H9 (cell line): Measurements from ENCODE around the gene CLEC3B. TPM values are rescaled to one million over a fixed set of nuclear protein-coding genes. Genes with fewer than 3 reads are reported as not detected.

Source experiments
- DNase-seq: peaks from one replicate; pipeline ENCODE4 v3.0.0-alpha.2; 2017
- H2AFZ ChIP-seq: one replicate; pipeline ENCODE4 v1.6.1; 2013; ENCODE audit warnings: mild to moderate bottlenecking, low read length, control low read depth, moderate library complexity
- H2AK5ac ChIP-seq: 2 replicates; pipeline ENCODE4 v1.6.1; 2013; ENCODE audit warnings: low read length, control low read depth, mixed read lengths; ENCODE audit not compliant: insufficient read length
- H2BK120ac ChIP-seq: one replicate; pipeline ENCODE4 v1.6.1; 2013; ENCODE audit warnings: low read depth, mild to moderate bottlenecking, low read length, control low read depth, inconsistent platforms; ENCODE audit not compliant: poor library complexity, severe bottlenecking
- H2BK12ac ChIP-seq: 2 replicates; pipeline ENCODE4 v1.6.1; 2013; ENCODE audit warnings: low read length, control low read depth, mixed read lengths, low read depth; ENCODE audit not compliant: insufficient read length
- H2BK15ac ChIP-seq: 2 replicates; pipeline ENCODE4 v1.6.1; 2013; ENCODE audit warnings: low read depth, low read length, control low read depth
- H2BK20ac ChIP-seq: one replicate; pipeline ENCODE4 v1.6.1; 2013; ENCODE audit warnings: low read depth, mild to moderate bottlenecking, low read length, control low read depth, inconsistent platforms; ENCODE audit not compliant: poor library complexity, severe bottlenecking
- H2BK5ac ChIP-seq: 2 replicates; pipeline ENCODE4 v1.6.1; 2013; ENCODE audit warnings: low read length, control low read depth, mixed read lengths; ENCODE audit not compliant: insufficient read length
- H3K14ac ChIP-seq: 2 replicates; pipeline ENCODE4 v1.6.1; 2013; ENCODE audit warnings: low read length, control low read depth; ENCODE audit not compliant: insufficient read depth
- H3K18ac ChIP-seq: 2 replicates; pipeline ENCODE4 v1.6.1; 2013; ENCODE audit warnings: low read depth, mild to moderate bottlenecking, mixed read lengths, low read length, control low read depth; ENCODE audit not compliant: insufficient read length
- H3K23ac ChIP-seq: 2 replicates; pipeline ENCODE4 v1.6.1; 2013; ENCODE audit warnings: low read length, control low read depth, mixed read lengths, low read depth; ENCODE audit not compliant: insufficient read length
- H3K23me2 ChIP-seq: 2 replicates; pipeline ENCODE4 v1.6.1; 2013; ENCODE audit warnings: low read depth, mild to moderate bottlenecking, mixed read lengths, low read length, control low read depth; ENCODE audit not compliant: insufficient read length, poor library complexity, severe bottlenecking
- H3K27ac ChIP-seq: 2 replicates; pipeline ENCODE4 v1.5.1; 2013; ENCODE audit warnings: low read length, control low read depth, mixed read lengths, low read depth; ENCODE audit not compliant: insufficient read length
- H3K27me3 ChIP-seq: 2 replicates; pipeline ENCODE4 v1.6.1; 2013; ENCODE audit warnings: low read length, control low read depth, inconsistent platforms; ENCODE audit not compliant: insufficient read depth
- H3K4ac ChIP-seq: 2 replicates; pipeline ENCODE4 v1.6.1; 2013; ENCODE audit warnings: low read depth, mild to moderate bottlenecking, control low read depth, inconsistent platforms, low read length, moderate library complexity
- H3K4me1 ChIP-seq: 2 replicates; pipeline ENCODE4 v1.6.1; 2013; ENCODE audit warnings: low read length, control low read depth, inconsistent platforms; ENCODE audit not compliant: insufficient read depth
- H3K4me2 ChIP-seq: 2 replicates; pipeline ENCODE4 v1.6.1; 2013; ENCODE audit warnings: low read length, control low read depth, mixed read lengths; ENCODE audit not compliant: insufficient read length, insufficient read depth
- H3K56ac ChIP-seq: 2 replicates; pipeline ENCODE4 v1.6.1; 2013; ENCODE audit warnings: low read depth, mild to moderate bottlenecking, mixed read lengths, low read length, control low read depth; ENCODE audit not compliant: insufficient read length
- H3K79me1 ChIP-seq: 2 replicates; pipeline ENCODE4 v1.6.1; 2013; ENCODE audit warnings: low read depth, mild to moderate bottlenecking, moderate library complexity, low read length, control low read depth, inconsistent platforms; ENCODE audit not compliant: insufficient read depth, poor library complexity, severe bottlenecking
- H3K79me2 ChIP-seq: 2 replicates; pipeline ENCODE4 v1.6.1; 2013; ENCODE audit warnings: low read length, control low read depth, inconsistent platforms; ENCODE audit not compliant: insufficient read depth
- H3K9ac ChIP-seq: 2 replicates; pipeline ENCODE4 v1.6.1; 2013; ENCODE audit warnings: low read length, control low read depth, mixed read lengths; ENCODE audit not compliant: insufficient read length; ENCODE audit errors: extremely low read depth
- H3K9me3 ChIP-seq: one replicate; pipeline ENCODE4 v1.6.1; 2013; ENCODE audit warnings: low read depth, low read length, inconsistent platforms; ENCODE audit not compliant: control insufficient read depth
- H3T11ph ChIP-seq: one replicate; pipeline ENCODE4 v1.6.1; 2013; ENCODE audit warnings: mild to moderate bottlenecking, low read length, control low read depth, inconsistent platforms
- H4K20me1 ChIP-seq: one replicate; pipeline ENCODE4 v1.6.1; 2013; ENCODE audit not compliant: control insufficient read depth, insufficient read length, insufficient read depth
- H4K5ac ChIP-seq: 2 replicates; pipeline ENCODE4 v1.6.1; 2013; ENCODE audit warnings: low read depth, mild to moderate bottlenecking, mixed read lengths, low read length, control low read depth; ENCODE audit not compliant: insufficient read length
- H4K8ac ChIP-seq: replicated peaks from 2 replicates; pipeline ENCODE4 v1.6.1; 2013; ENCODE audit warnings: low read length, control low read depth, mixed read lengths, low read depth; ENCODE audit not compliant: insufficient read length
- H4K91ac ChIP-seq: 2 replicates; pipeline ENCODE4 v1.6.1; 2013; ENCODE audit warnings: low read depth, mild to moderate bottlenecking, moderate library complexity, mixed read lengths, low read length, control low read depth; ENCODE audit not compliant: insufficient read length
- H3K27ac Mint-ChIP-seq, 3 experiments: 2 replicates in 2 of 3; 3 replicates in 1 of 3; pipeline ENCODE4 v1.8.0; 2020 to 2021; ENCODE audit warnings: mixed read lengths in 3 of 3, mild to moderate bottlenecking in 1 of 3, moderate library complexity in 1 of 3
- H3K27me3 Mint-ChIP-seq: 2 replicates; pipeline ENCODE4 v1.8.0; 2021; ENCODE audit warnings: low read depth, mild to moderate bottlenecking, moderate library complexity, mixed read lengths
- H3K36me3 Mint-ChIP-seq, 3 experiments: 2 replicates in 2 of 3; 3 replicates in 1 of 3; pipeline ENCODE4 v1.8.0; 2020 to 2021; ENCODE audit warnings: low read depth in 3 of 3, mixed read lengths in 3 of 3; ENCODE audit not compliant: insufficient read depth in 1 of 3
- H3K4me1 Mint-ChIP-seq, 2 experiments: 2 replicates each; pipeline ENCODE4 v1.8.0; 2020; ENCODE audit warnings: mixed read lengths in 2 of 2
- H3K4me3 Mint-ChIP-seq, 2 experiments: 2 replicates in 1 of 2; 3 replicates in 1 of 2; pipeline ENCODE4 v1.8.0; 2020 to 2021; ENCODE audit warnings: mild to moderate bottlenecking in 2 of 2, mixed read lengths in 2 of 2, moderate library complexity in 1 of 2
- H3K9me3 Mint-ChIP-seq, 2 experiments: 2 replicates in 1 of 2; 3 replicates in 1 of 2; pipeline ENCODE4 v1.8.0; 2020; ENCODE audit warnings: mild to moderate bottlenecking in 2 of 2, mixed read lengths in 2 of 2, moderate library complexity in 1 of 2
- CTCF ChIP-seq: fragments of 200-600 bp; sonication (generic); conservative IDR thresholded peaks from 3 replicates; pipeline ENCODE4 v1.8.0; 2021; ENCODE audit warnings: antibody characterized with exemption, mild to moderate bottlenecking
- WGBS: extraction: QIAGEN DNeasy Blood & Tissue Kit; methylation state at CpG from one replicate; pipeline ENCODE4 v1.1.7; 2013; ENCODE audit warnings: missing lambda C conversion rate, low lambda C conversion rate, mixed read lengths; ENCODE audit not compliant: insufficient read length; ENCODE audit errors: extremely low coverage; 5-methylcytosine and 5-hydroxymethylcytosine counted together
- total RNA-seq: library from RNA; stranded (reverse); gene quantifications from 2 replicates; pipeline ENCODE4 v1.2.1, GENCODE V29; 2021

The CLEC3B gene
- total RNA-seq, 1 experiment from 2014 or later = not detected

GRCh38 chr3:45084361-45084760 is 58.3 kb downstream of the CLEC3B start:
- Histone ChIP-seq H3K9ac (no peak overlapping the region), H3K79me1 (no peaks in the 10 kb centered on the region), H3K23me2 (no peaks in the 10 kb centered on the region), H2BK12ac (no peak overlapping the region), H3K14ac (no peak overlapping the region), H3K18ac (no peak overlapping the region), H4K8ac (no peak overlapping the region), H3K9me3 (no peaks in the 10 kb centered on the region), H3K4ac (no peak overlapping the region), H3K4me2 (no peak overlapping the region), H2BK20ac (no peak overlapping the region), H3K27me3 (no peaks in the 10 kb centered on the region), H4K91ac (no peak overlapping the region), H4K5ac (no peak overlapping the region), H3K79me2 (no peaks in the 10 kb centered on the region), H2BK120ac (no peak overlapping the region), H3T11ph (no peak overlapping the region), H3K27ac (no peak overlapping the region), H3K56ac (no peak overlapping the region), H2AFZ (no peak overlapping the region), H2BK5ac (no peak overlapping the region), H2AK5ac (no peak overlapping the region), H3K4me1 (no peaks in the 10 kb centered on the region; the same call in 1 of the 2 replicates), H3K23ac (no peak overlapping the region), H4K20me1 (no peaks in the 10 kb centered on the region), H2BK15ac (no peak overlapping the region)
- WGBS = no CpG with 5 or more reads among the region's 1 CpG
- Mint-ChIP-seq H3K27ac (no peak overlapping the region), H3K36me3 (peaks cover 4 to 37% (median 14%) of the 10 kb centered on the region in 3 experiments; a peak in 5 of 7 replicates), H3K4me3 (no peak overlapping the region), H3K4me1 (peaks cover 17% of the 10 kb centered on the region in 2 experiments), H3K9me3 (no peaks in the 10 kb centered on the region; a peak in 1 of 5 replicates), H3K27me3 (no peaks in the 10 kb centered on the region; the same call in 1 of the 2 replicates)
- no peak for DNase-seq
- TF ChIP-seq CTCF = no peak
